HCT116 (cell line): ENCODE data around the gene KRTAP10-7. TPM values are rescaled to one million over a fixed set of nuclear protein-coding genes. Genes with fewer than 3 reads are reported as not detected.

Experiments
- ATAC-seq: fragments of 200-7000 bp; cut with Tn5 transposase; 2 replicates; pipeline ENCODE4 v1.9.1; 2020; ENCODE audit warnings: mild to moderate bottlenecking, moderate library complexity
- BruUV-seq: library from RNA; stranded (reverse); fragments of 400-500 nt; replicated peaks from 2 replicates; lab custom pipeline; 2021; lab: Mats Ljungman, UMichigan
- CTCF ChIA-PET: fragments of 300-600 bp; sonication (Branson Sonifier 250); formaldehyde crosslinking; loops from one replicate; lab custom pipeline; 2021; ENCODE audit warnings: antibody characterized with exemption; lab: Charles Lee
- POLR2A ChIA-PET: fragments of 300-600, 350-600 bp; sonication (Branson Sonifier 250); formaldehyde crosslinking; loops from one replicate; lab custom pipeline; 2021; ENCODE audit warnings: antibody characterized with exemption; lab: Charles Lee
- RAD21 ChIA-PET, 2 experiments: fragments of 300-600 bp; sonication (Branson Sonifier 250); formaldehyde crosslinking; loops; one replicate each; lab custom pipeline; 2023; ENCODE audit warnings: low total read pairs in 2 of 2; ENCODE audit not compliant: uncharacterized antibody in 2 of 2, unreplicated experiment in 2 of 2, low non-redundant PET in 1 of 2; lab: Charles Lee
- DNase-seq: peaks from one replicate; pipeline ENCODE4 v3.0.0-alpha.2; 2010; ENCODE audit warnings: low read depth, low spot score
- H2AFZ ChIP-seq: fragments of 200-600 bp; shearing (Covaris generic), sonication (generic); 2 replicates; pipeline ENCODE4 v1.6.1; 2017; ENCODE audit warnings: low read depth, mixed run types, mixed read lengths, antibody characterized with exemption, low read length; ENCODE audit not compliant: poor library complexity, severe bottlenecking
- H3K27ac ChIP-seq: 2 replicates; pipeline ENCODE4 v1.5.1; 2012; ENCODE audit warnings: low read depth, low read length
- H3K27me3 ChIP-seq: fragments of 200-600 bp; sonication (generic); 2 replicates; pipeline ENCODE4 v1.6.1; 2016; ENCODE audit warnings: mixed run types, low read length, mixed read lengths; ENCODE audit not compliant: insufficient read depth
- H3K36me3 ChIP-seq, 2 experiments: fragments of 200-500 bp in 1 of 2; fragments of 200-600 bp in 1 of 2; sonication (Bioruptor generic) in 1 of 2; sonication (generic) in 1 of 2; 2 replicates each; pipeline versions ENCODE4 v1.5.1 to v1.6.1; 2014 to 2016; ENCODE audit warnings: low read length in 2 of 2, inconsistent platforms in 1 of 2, mixed read lengths in 1 of 2, mixed run types in 1 of 2; ENCODE audit not compliant: insufficient read depth in 2 of 2, control insufficient read depth in 1 of 2
- H3K4me1 ChIP-seq, 2 experiments: fragments of 200-600 bp in 1 of 2; sonication (generic) in 1 of 2; 2 replicates each; pipeline versions ENCODE4 v1.5.1 to v1.6.1; 2012 to 2017; ENCODE audit warnings: low read length in 2 of 2, inconsistent platforms in 1 of 2, mild to moderate bottlenecking in 1 of 2, mixed read lengths in 1 of 2, mixed run types in 1 of 2, moderate library complexity in 1 of 2; ENCODE audit not compliant: insufficient read depth in 2 of 2, control insufficient read depth in 1 of 2
- H3K4me2 ChIP-seq: fragments of 200-600 bp; sonication (generic); 2 replicates; pipeline ENCODE4 v1.6.1; 2017; ENCODE audit warnings: mixed run types, low read length, mixed read lengths
- H3K4me3 ChIP-seq, 2 experiments: fragments of 200-600 bp in 1 of 2; sonication (generic) in 1 of 2; replicated peaks in 1 of 2; 2 replicates each; pipeline ENCODE4 v1.5.1; 2011 to 2016; ENCODE audit warnings: low read length in 2 of 2, control low read depth in 1 of 2, low read depth in 1 of 2, mild to moderate bottlenecking in 1 of 2, mixed read lengths in 1 of 2, mixed run types in 1 of 2
- H3K79me2 ChIP-seq: fragments of 200-600 bp; sonication (generic); 2 replicates; pipeline ENCODE4 v1.6.1; 2017; ENCODE audit warnings: mild to moderate bottlenecking, mixed run types, low read length, moderate library complexity, mixed read lengths; ENCODE audit not compliant: insufficient read depth
- H3K9ac ChIP-seq: fragments of 200-600 bp; sonication (generic); 2 replicates; pipeline ENCODE4 v1.6.1; 2016; ENCODE audit warnings: low read length, mixed read lengths
- H3K9me2 ChIP-seq: fragments of 200-600 bp; sonication (generic), shearing (Covaris generic); 2 replicates; pipeline ENCODE4 v1.6.1; 2017; ENCODE audit warnings: mixed run types, mild to moderate bottlenecking, moderate library complexity; ENCODE audit not compliant: insufficient read depth
- H3K9me3 ChIP-seq, 2 experiments: fragments of 200-500 bp in 1 of 2; fragments of 200-600 bp in 1 of 2; sonication (Bioruptor generic) in 1 of 2; sonication (generic) in 1 of 2; 2 replicates each; pipeline ENCODE4 v1.6.1; 2014 to 2017; ENCODE audit warnings: low read length in 2 of 2, mixed read lengths in 2 of 2, inconsistent platforms in 1 of 2, low read depth in 1 of 2, mild to moderate bottlenecking in 1 of 2, mixed run types in 1 of 2, moderate library complexity in 1 of 2; ENCODE audit not compliant: control insufficient read depth in 1 of 2, insufficient read depth in 1 of 2
- H4K20me1 ChIP-seq: fragments of 200-600 bp; sonication (generic), shearing (Covaris generic); 2 replicates; pipeline ENCODE4 v1.6.1; 2017; ENCODE audit warnings: mixed run types, mild to moderate bottlenecking, moderate library complexity; ENCODE audit not compliant: insufficient read depth
- CTCF ChIP-seq, 3 experiments: fragments of 200-600 bp in 1 of 3; sonication (generic) in 1 of 3; IDR thresholded peaks in 2 of 3; conservative IDR thresholded peaks in 1 of 3; 2 replicates each; pipeline ENCODE4 v1.5.1; 2012 to 2017; ENCODE audit warnings: low read depth in 2 of 3, low read length in 2 of 3, antibody characterized with exemption in 1 of 3, borderline replicate concordance in 1 of 3, control low read depth in 1 of 3, mild to moderate bottlenecking in 1 of 3, mixed read lengths in 1 of 3, mixed run types in 1 of 3, moderate library complexity in 1 of 3; ENCODE audit not compliant: insufficient read depth in 1 of 3
- EGR1 ChIP-seq: IDR thresholded peaks from 2 replicates; pipeline ENCODE4 v1.6.1; 2012; ENCODE audit warnings: low read depth
- ELF1 ChIP-seq: IDR thresholded peaks from 2 replicates; pipeline ENCODE4 v1.6.1; 2012; ENCODE audit warnings: low read depth, borderline replicate concordance
- EZH2 ChIP-seq: fragments of 200-600 bp; sonication (generic); IDR thresholded peaks from 2 replicates; pipeline ENCODE4 v1.6.1; 2017; ENCODE audit warnings: antibody characterized with exemption, mixed run types
- FOSL1 ChIP-seq: IDR thresholded peaks from 2 replicates; pipeline ENCODE4 v1.6.1; 2012; ENCODE audit warnings: low read depth
- MAX ChIP-seq: IDR thresholded peaks from 2 replicates; pipeline ENCODE4 v1.6.1; 2012
- POLR2AphosphoS5 ChIP-seq: IDR thresholded peaks from 2 replicates; pipeline ENCODE4 v1.6.1; 2011; ENCODE audit warnings: mild to moderate bottlenecking, low read depth, low read length, moderate library complexity
- REST ChIP-seq: IDR thresholded peaks from 2 replicates; pipeline ENCODE4 v1.6.1; 2012; ENCODE audit warnings: low read depth
- ZNF274 ChIP-seq: fragments of 200-500 bp; sonication (Bioruptor generic); IDR thresholded peaks from 2 replicates; pipeline ENCODE4 v1.6.1; 2014; ENCODE audit warnings: mild to moderate bottlenecking, low read depth, low read length, inconsistent platforms
- intact Hi-C: fragments of 100-400 bp; cut with micrococcal nuclease; formaldehyde crosslinking; loops from 2 replicates; pipeline ENCODE4 v1.10.0; 2022
- total RNA-seq: library from RNA; stranded (reverse); gene quantifications from one replicate; pipeline ENCODE4 v1.2.1, GENCODE V29; 2021; ENCODE audit not compliant: unreplicated experiment
- TF ChIP-seq, protein P1 (sequence below): IDR thresholded peaks from 2 replicates; pipeline ENCODE4 v1.6.1; 2011; ENCODE audit warnings: mild to moderate bottlenecking, low read length, moderate library complexity; ENCODE audit not compliant: insufficient replicate concordance; ENCODE audit errors: extremely low read depth

KRTAP10-7 gene
- total RNA-seq, 1 experiment from 2014 or later, result not detected

DNA sequence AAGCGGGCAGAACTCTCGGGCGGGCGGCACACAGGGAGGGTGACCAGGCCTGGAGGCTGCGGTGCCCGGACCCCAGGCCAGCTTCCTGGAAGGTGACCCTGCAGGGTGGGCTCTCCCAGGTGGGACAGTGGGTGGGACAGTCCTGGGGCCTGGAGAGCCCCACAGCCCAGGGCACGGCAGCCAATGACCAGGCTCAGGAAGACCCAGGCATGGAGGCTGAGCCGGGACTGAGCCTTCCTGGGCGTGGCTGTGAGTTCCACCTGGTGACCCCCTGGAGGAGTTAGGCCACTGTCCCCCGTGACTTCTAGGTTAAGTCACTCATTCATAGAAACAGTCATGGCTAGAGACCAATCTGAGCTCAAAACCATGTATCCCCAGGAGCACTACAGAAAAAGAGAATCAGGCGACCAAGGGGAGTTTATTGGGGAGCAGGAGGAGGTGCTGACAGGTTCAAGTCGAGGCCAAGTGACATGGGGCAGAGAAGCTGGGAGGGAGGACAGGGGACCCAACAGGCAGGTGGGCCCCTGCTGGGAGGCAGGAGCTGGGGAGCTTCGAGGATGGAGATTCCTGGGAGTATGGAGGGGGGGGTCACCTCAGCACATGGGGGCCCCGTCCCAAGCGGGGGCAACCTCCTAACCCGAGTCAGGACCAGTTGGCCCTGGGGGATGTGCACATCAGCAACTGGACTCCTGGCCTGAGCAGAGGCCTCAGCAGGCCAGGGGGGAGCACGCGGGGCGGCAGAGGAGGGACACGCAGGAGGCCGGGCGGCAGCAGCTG lies 21.2 kb upstream of the KRTAP10-7 start:
- DNase-seq (no peak), ATAC-seq (no peak)
- H3K9ac ChIP-seq, result no peak overlapping the region
- H3K79me2 ChIP-seq, result no peaks in the 10 kb centered on the region
- BruUV-seq, result no TSS peak
- no peak overlapping the region for H3K27ac ChIP-seq
- H3K4me3 ChIP-seq, result no peak overlapping the region
- ChIA-PET CTCF (no interaction called here), POLR2A (no interaction called here), RAD21 (no interaction called here)
- H4K20me1 ChIP-seq, result no peaks in the 10 kb centered on the region
- peaks cover 0 to 3% of the 10 kb centered on the region in 2 experiments; a peak in 1 of 4 replicates for H3K4me1 ChIP-seq
- no peaks in the 10 kb centered on the region for H3K36me3 ChIP-seq
- no peak overlapping the region for H2AFZ ChIP-seq
- TF ChIP-seq POLR2AphosphoS5, result no peak
- TF ChIP-seq EGR1, result no peak
- TF ChIP-seq EZH2, result no peak
- no peak for TF ChIP-seq ZNF274
- H3K27me3 ChIP-seq, result peaks cover 4% of the 10 kb centered on the region; the same call in 1 of the 2 replicates
- no peaks in the 10 kb centered on the region for H3K9me2 ChIP-seq
- intact Hi-C loops, result no loop called here
- no peak overlapping the region for H3K4me2 ChIP-seq
- peaks cover 0 to 4% of the 10 kb centered on the region in 2 experiments; a peak in 2 of 4 replicates for H3K9me3 ChIP-seq

GRCh38 chr21:44579833-44580144 lies 20.6 kb upstream of the KRTAP10-7 start:
- RAD21 ChIA-PET, result no interaction called here
- no peak overlapping the region for H3K27ac ChIP-seq
- H3K36me3 ChIP-seq, result no peaks in the 10 kb centered on the region
- peaks cover 0 to 4% of the 10 kb centered on the region in 2 experiments; a peak in 2 of 4 replicates for H3K9me3 ChIP-seq
- intact Hi-C loops, result no loop called here
- no peak overlapping the region for H2AFZ ChIP-seq
- no peak for ATAC-seq
- BruUV-seq, result no TSS peak
- DNase-seq, result no peak
- CTCF ChIA-PET, result no interaction called here
- no peaks in the 10 kb centered on the region for H4K20me1 ChIP-seq
- peaks cover 9% of the 10 kb centered on the region; the same call in 1 of the 2 replicates for H3K27me3 ChIP-seq
- H3K9ac ChIP-seq, result no peak overlapping the region
- no peak overlapping the region for H3K4me3 ChIP-seq
- POLR2A ChIA-PET, result no interaction called here
- H3K4me2 ChIP-seq, result no peak overlapping the region
- no peaks in the 10 kb centered on the region for H3K9me2 ChIP-seq
- no peaks in the 10 kb centered on the region for H3K79me2 ChIP-seq
- peaks cover 0 to under 1% of the 10 kb centered on the region in 2 experiments; a peak in 1 of 4 replicates for H3K4me1 ChIP-seq
- TF ChIP-seq ELF1 (no peak), EZH2 (no peak), FOSL1 (no peak), MAX (no peak), CTCF (IDR thresholded peaks at IDR 0.05 in 2 of 3, conservative IDR thresholded peaks at IDR 0.05 in 1 of 3; ENCODE audit: borderline replicate concordance in 1 of 3, insufficient read depth in 1 of 3, low read depth in 2 of 3, low read length in 2 of 3) (no peak), REST (no peak)
- TF ChIP-seq, protein P1, sequence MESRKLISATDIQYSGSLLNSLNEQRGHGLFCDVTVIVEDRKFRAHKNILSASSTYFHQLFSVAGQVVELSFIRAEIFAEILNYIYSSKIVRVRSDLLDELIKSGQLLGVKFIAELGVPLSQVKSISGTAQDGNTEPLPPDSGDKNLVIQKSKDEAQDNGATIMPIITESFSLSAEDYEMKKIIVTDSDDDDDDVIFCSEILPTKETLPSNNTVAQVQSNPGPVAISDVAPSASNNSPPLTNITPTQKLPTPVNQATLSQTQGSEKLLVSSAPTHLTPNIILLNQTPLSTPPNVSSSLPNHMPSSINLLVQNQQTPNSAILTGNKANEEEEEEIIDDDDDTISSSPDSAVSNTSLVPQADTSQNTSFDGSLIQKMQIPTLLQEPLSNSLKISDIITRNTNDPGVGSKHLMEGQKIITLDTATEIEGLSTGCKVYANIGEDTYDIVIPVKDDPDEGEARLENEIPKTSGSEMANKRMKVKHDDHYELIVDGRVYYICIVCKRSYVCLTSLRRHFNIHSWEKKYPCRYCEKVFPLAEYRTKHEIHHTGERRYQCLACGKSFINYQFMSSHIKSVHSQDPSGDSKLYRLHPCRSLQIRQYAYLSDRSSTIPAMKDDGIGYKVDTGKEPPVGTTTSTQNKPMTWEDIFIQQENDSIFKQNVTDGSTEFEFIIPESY, result no peak
